ENCODE data around the gene FGFRL1.

The FGFRL1 gene

DNA sequence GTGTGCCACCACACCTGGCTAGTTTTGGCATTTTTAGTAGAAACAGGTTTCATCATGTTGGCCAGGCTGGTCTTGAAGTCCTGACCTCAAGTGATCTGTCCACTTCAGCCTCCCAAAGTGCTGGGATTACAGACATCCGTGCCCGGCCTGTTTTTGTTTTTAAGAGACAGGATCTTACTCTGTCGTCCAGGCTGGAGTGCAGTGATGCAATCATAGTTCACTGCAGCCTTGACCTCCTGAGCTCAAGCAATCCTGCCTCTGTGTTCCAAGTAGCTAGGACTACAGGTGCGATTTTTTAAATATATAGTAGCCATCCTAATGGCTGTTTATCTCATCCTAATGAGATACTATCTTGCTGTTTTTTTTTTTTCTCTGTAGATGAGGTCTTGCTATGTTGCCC is 54.3 kb downstream of the FGFRL1 start:
- no peak overlapping the region for H3K27ac Mint-ChIP-seq
- peaks cover 10% of the 10 kb centered on the region for H3K4me1 Mint-ChIP-seq
- ATAC-seq (no peak), DNase-seq (ENCODE audit: low spot score in 2 of 2) (no peak)
- H3K36me3 Mint-ChIP-seq, result no peaks in the 10 kb centered on the region
- H3K4me3 Mint-ChIP-seq, result no peak overlapping the region
- H3K9me3 Mint-ChIP-seq, result no peaks in the 10 kb centered on the region

DNA sequence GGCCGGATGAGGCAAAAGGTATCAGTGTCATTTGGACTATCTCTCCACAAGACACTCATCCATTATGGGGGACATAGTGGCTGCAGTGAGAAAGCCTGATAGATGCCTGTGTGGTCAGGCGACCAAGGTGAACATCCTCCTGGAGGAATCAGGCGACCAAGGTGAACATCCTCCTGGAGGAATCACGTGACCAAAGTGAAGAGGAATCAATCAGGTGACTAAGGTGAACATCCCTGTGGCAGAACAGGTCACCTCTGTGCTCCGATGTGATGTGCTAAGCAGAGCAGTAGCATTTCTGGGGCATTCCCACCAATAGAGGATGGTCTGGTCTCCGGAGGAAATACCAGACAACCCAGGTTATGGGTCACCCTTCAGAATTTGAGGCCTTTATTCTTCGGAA is 58.0 kb downstream of the FGFRL1 start:
- no peak for DNase-seq (ENCODE audit: low spot score in 2 of 2)
- Mint-ChIP-seq H3K4me3 (no peak overlapping the region), H3K9me3 (no peaks in the 10 kb centered on the region), H3K4me1 (peaks cover 7% of the 10 kb centered on the region), H3K36me3 (no peaks in the 10 kb centered on the region), H3K27ac (no peak overlapping the region)
- no peak for ATAC-seq

DNA sequence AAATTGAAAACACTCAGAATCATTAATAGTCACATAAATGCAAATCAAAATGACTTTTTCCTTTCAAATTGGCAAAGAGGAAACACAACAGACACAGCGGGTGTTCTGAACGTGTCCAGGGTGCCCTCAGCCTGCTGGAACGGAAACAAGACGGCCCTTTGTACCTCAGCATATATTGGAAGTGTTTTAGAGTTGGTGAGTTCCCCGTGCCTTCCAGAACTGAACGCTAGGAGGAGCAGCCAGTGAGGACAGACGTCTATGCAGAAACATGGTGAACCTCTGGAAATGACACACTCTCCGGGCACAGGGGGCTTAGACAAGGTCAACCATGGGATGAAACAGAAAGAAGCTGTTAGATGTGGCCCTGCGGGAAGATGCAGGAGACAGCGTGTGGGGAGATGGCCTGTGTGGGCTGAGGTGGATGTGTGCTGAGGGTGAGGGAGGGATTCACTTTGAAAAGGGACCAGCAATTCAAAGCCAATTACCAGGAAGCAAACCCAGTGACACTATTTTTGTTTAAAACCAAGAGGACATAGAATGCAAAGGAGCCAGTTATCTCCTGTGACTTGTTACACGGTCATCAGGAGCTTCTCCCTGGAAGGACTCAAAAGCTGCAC is 61.5 kb downstream of the FGFRL1 start:
- peaks cover 7% of the 10 kb centered on the region for H3K4me1 Mint-ChIP-seq
- H3K9me3 Mint-ChIP-seq, result no peaks in the 10 kb centered on the region
- ATAC-seq (peak; percentile 87), DNase-seq (ENCODE audit: low spot score in 2 of 2) (peak; percentile 33 to 68)
- H3K27ac Mint-ChIP-seq, result no peak overlapping the region
- H3K4me3 Mint-ChIP-seq, result no peak overlapping the region
- H3K36me3 Mint-ChIP-seq, result no peaks in the 10 kb centered on the region

DNA sequence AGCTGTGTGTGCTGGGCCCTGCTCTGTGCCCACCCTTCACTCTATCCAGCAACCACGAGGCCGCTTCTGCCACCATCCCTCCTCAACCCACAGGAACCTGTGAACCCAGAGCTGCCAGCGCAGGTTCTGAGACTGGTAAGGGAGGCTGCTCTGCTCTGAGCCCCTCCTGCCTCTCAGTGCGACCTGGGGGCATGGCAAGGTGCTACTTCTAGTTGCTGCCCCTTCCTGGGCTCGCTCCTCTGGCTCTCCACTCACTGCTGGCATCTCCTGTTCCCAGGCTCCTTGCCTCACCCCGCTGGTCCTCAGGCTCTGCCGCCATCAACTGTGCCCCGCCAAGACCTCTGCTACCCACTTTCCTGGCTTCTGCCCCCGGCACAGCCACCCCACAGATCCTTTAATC is 62.7 kb downstream of the FGFRL1 start:
- DNase-seq (ENCODE audit: low spot score in 2 of 2) (no peak), ATAC-seq (no peak)
- H3K4me1 Mint-ChIP-seq, result peaks cover 7% of the 10 kb centered on the region
- no peaks in the 10 kb centered on the region for H3K9me3 Mint-ChIP-seq
- peak overlapping the region; percentile 40 for H3K27ac Mint-ChIP-seq
- H3K4me3 Mint-ChIP-seq, result no peak overlapping the region
- no peaks in the 10 kb centered on the region for H3K36me3 Mint-ChIP-seq

DNA sequence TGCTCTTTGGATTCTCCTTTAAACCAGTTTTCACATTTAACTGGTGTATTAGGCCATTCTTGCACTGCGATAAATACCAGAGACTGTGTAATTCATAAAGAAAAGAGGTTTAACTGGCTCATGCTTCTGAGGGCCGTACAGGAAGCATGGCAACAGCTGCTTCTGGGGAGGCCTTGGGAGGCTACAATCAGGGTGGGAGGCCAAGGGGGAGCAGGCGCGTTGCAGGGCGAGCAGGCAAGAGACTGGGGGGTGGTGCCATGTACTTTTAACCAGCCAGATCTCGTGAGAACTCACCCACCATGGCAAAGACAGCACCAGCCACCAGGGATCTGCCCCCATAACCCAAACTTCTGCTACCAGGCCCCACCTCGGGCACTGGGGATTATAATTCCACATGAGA is 63.8 kb downstream of the FGFRL1 start:
- no peak overlapping the region for H3K27ac Mint-ChIP-seq
- H3K9me3 Mint-ChIP-seq, result no peaks in the 10 kb centered on the region
- DNase-seq (ENCODE audit: low spot score in 2 of 2), result no peak
- H3K4me1 Mint-ChIP-seq, result peaks cover 7% of the 10 kb centered on the region
- no peaks in the 10 kb centered on the region for H3K36me3 Mint-ChIP-seq
- no peak for ATAC-seq
- H3K4me3 Mint-ChIP-seq, result no peak overlapping the region

DNA sequence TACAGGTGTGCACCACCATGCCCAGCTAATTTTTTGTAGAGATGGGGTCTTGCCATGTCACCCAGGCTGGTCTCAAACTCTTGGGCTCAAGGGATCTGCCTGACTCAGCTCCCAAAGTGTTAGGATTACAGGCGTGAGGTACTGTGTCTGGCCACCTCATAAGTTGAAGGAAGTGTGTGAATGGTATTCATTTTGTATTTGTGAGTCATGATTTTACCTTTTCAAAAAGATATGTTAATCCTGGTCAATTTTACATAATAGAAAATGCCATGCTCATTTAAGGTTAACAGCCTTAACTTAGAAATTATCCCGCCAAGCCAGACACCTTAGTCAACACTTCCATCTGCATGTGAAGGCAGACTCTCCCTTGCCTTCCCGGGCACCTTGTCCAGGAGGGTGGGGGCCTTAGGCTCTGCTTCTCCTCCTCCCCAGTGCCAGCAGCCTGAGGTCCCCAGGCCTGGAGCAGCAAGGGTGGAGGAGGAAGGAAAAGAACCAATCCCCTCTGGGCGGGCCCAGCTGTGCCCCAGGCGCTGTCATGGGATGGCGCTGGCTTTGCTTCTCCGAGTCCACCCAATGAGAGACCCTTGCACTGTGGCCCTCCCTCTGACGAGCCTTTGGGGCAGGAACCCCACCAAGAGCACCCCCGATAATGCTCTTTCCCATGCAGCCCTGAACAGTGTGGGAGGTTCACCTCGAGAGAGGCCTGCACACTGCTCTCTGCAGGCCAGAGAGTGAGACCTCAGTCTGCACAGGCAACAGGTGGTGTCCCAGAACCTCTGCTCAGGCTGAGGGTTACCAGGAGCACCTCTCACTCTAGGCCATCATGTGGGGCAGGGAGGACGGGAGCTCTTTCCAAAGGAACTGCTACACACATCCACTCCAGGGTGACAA is 64.6 kb downstream of the FGFRL1 start:
- DNase-seq (ENCODE audit: low spot score in 2 of 2), result peak in 1 of 2 donors; percentile 41
- no peak for ATAC-seq

More for the DNA sequence above, 64.6 kb downstream of the FGFRL1 start:
- no peak overlapping the region for H3K27ac Mint-ChIP-seq
- H3K4me3 Mint-ChIP-seq, result no peak overlapping the region
- no peaks in the 10 kb centered on the region for H3K36me3 Mint-ChIP-seq
- peaks cover 12% of the 10 kb centered on the region for H3K4me1 Mint-ChIP-seq
- no peaks in the 10 kb centered on the region for H3K9me3 Mint-ChIP-seq
